HCT116 (cell line): Measurements from ENCODE around the gene PHACTR1. TPM values are rescaled to one million over a fixed set of nuclear protein-coding genes. Genes with fewer than 3 reads are reported as not detected.

ENCODE experiments used
- ATAC-seq: fragments of 200-7000 bp; cut with Tn5 transposase; 2 replicates; pipeline ENCODE4 v1.9.1; 2020; ENCODE audit warnings: mild to moderate bottlenecking, moderate library complexity
- BruUV-seq: library from RNA; stranded (reverse); fragments of 400-500 nt; replicated peaks from 2 replicates; lab custom pipeline; 2021; lab: Mats Ljungman, UMichigan
- CTCF ChIA-PET: fragments of 300-600 bp; sonication (Branson Sonifier 250); formaldehyde crosslinking; loops from one replicate; lab custom pipeline; 2021; ENCODE audit warnings: antibody characterized with exemption; lab: Charles Lee
- POLR2A ChIA-PET: fragments of 300-600, 350-600 bp; sonication (Branson Sonifier 250); formaldehyde crosslinking; loops from one replicate; lab custom pipeline; 2021; ENCODE audit warnings: antibody characterized with exemption; lab: Charles Lee
- RAD21 ChIA-PET, 2 experiments: fragments of 300-600 bp; sonication (Branson Sonifier 250); formaldehyde crosslinking; loops; one replicate each; lab custom pipeline; 2023; ENCODE audit warnings: low total read pairs in 2 of 2; ENCODE audit not compliant: uncharacterized antibody in 2 of 2, unreplicated experiment in 2 of 2, low non-redundant PET in 1 of 2; lab: Charles Lee
- DNase-seq: peaks from one replicate; pipeline ENCODE4 v3.0.0-alpha.2; 2010; ENCODE audit warnings: low read depth, low spot score
- H2AFZ ChIP-seq: fragments of 200-600 bp; shearing (Covaris generic), sonication (generic); 2 replicates; pipeline ENCODE4 v1.6.1; 2017; ENCODE audit warnings: low read depth, mixed run types, mixed read lengths, antibody characterized with exemption, low read length; ENCODE audit not compliant: poor library complexity, severe bottlenecking
- H3K27ac ChIP-seq: 2 replicates; pipeline ENCODE4 v1.5.1; 2012; ENCODE audit warnings: low read depth, low read length
- H3K27me3 ChIP-seq: fragments of 200-600 bp; sonication (generic); 2 replicates; pipeline ENCODE4 v1.6.1; 2016; ENCODE audit warnings: mixed run types, low read length, mixed read lengths; ENCODE audit not compliant: insufficient read depth
- H3K36me3 ChIP-seq, 2 experiments: fragments of 200-500 bp in 1 of 2; fragments of 200-600 bp in 1 of 2; sonication (Bioruptor generic) in 1 of 2; sonication (generic) in 1 of 2; 2 replicates each; pipeline versions ENCODE4 v1.5.1 to v1.6.1; 2014 to 2016; ENCODE audit warnings: low read length in 2 of 2, inconsistent platforms in 1 of 2, mixed read lengths in 1 of 2, mixed run types in 1 of 2; ENCODE audit not compliant: insufficient read depth in 2 of 2, control insufficient read depth in 1 of 2
- H3K4me1 ChIP-seq, 2 experiments: fragments of 200-600 bp in 1 of 2; sonication (generic) in 1 of 2; 2 replicates each; pipeline versions ENCODE4 v1.5.1 to v1.6.1; 2012 to 2017; ENCODE audit warnings: low read length in 2 of 2, inconsistent platforms in 1 of 2, mild to moderate bottlenecking in 1 of 2, mixed read lengths in 1 of 2, mixed run types in 1 of 2, moderate library complexity in 1 of 2; ENCODE audit not compliant: insufficient read depth in 2 of 2, control insufficient read depth in 1 of 2
- H3K4me2 ChIP-seq: fragments of 200-600 bp; sonication (generic); 2 replicates; pipeline ENCODE4 v1.6.1; 2017; ENCODE audit warnings: mixed run types, low read length, mixed read lengths
- H3K4me3 ChIP-seq, 2 experiments: fragments of 200-600 bp in 1 of 2; sonication (generic) in 1 of 2; replicated peaks in 1 of 2; 2 replicates each; pipeline ENCODE4 v1.5.1; 2011 to 2016; ENCODE audit warnings: low read length in 2 of 2, control low read depth in 1 of 2, low read depth in 1 of 2, mild to moderate bottlenecking in 1 of 2, mixed read lengths in 1 of 2, mixed run types in 1 of 2
- H3K79me2 ChIP-seq: fragments of 200-600 bp; sonication (generic); 2 replicates; pipeline ENCODE4 v1.6.1; 2017; ENCODE audit warnings: mild to moderate bottlenecking, mixed run types, low read length, moderate library complexity, mixed read lengths; ENCODE audit not compliant: insufficient read depth
- H3K9ac ChIP-seq: fragments of 200-600 bp; sonication (generic); 2 replicates; pipeline ENCODE4 v1.6.1; 2016; ENCODE audit warnings: low read length, mixed read lengths
- H3K9me2 ChIP-seq: fragments of 200-600 bp; sonication (generic), shearing (Covaris generic); 2 replicates; pipeline ENCODE4 v1.6.1; 2017; ENCODE audit warnings: mixed run types, mild to moderate bottlenecking, moderate library complexity; ENCODE audit not compliant: insufficient read depth
- H3K9me3 ChIP-seq, 2 experiments: fragments of 200-500 bp in 1 of 2; fragments of 200-600 bp in 1 of 2; sonication (Bioruptor generic) in 1 of 2; sonication (generic) in 1 of 2; 2 replicates each; pipeline ENCODE4 v1.6.1; 2014 to 2017; ENCODE audit warnings: low read length in 2 of 2, mixed read lengths in 2 of 2, inconsistent platforms in 1 of 2, low read depth in 1 of 2, mild to moderate bottlenecking in 1 of 2, mixed run types in 1 of 2, moderate library complexity in 1 of 2; ENCODE audit not compliant: control insufficient read depth in 1 of 2, insufficient read depth in 1 of 2
- H4K20me1 ChIP-seq: fragments of 200-600 bp; sonication (generic), shearing (Covaris generic); 2 replicates; pipeline ENCODE4 v1.6.1; 2017; ENCODE audit warnings: mixed run types, mild to moderate bottlenecking, moderate library complexity; ENCODE audit not compliant: insufficient read depth
- ATF3 ChIP-seq: IDR thresholded peaks from 2 replicates; pipeline ENCODE4 v1.6.1; 2012
- ELF1 ChIP-seq: IDR thresholded peaks from 2 replicates; pipeline ENCODE4 v1.6.1; 2012; ENCODE audit warnings: low read depth, borderline replicate concordance
- EZH2 ChIP-seq: fragments of 200-600 bp; sonication (generic); IDR thresholded peaks from 2 replicates; pipeline ENCODE4 v1.6.1; 2017; ENCODE audit warnings: antibody characterized with exemption, mixed run types
- EZH2phosphoT487 ChIP-seq: fragments of 200-600 bp; IDR thresholded peaks from 2 replicates; pipeline ENCODE4 v1.6.1; 2018; ENCODE audit warnings: antibody characterized with exemption, borderline replicate concordance
- FOSL1 ChIP-seq: IDR thresholded peaks from 2 replicates; pipeline ENCODE4 v1.6.1; 2012; ENCODE audit warnings: low read depth
- MAX ChIP-seq: IDR thresholded peaks from 2 replicates; pipeline ENCODE4 v1.6.1; 2012
- POLR2A ChIP-seq: IDR thresholded peaks from 2 replicates; pipeline ENCODE4 v1.7.0; 2011; ENCODE audit warnings: borderline replicate concordance; ENCODE audit not compliant: insufficient read depth, insufficient read length; ENCODE audit errors: extremely low read depth
- POLR2AphosphoS5 ChIP-seq: IDR thresholded peaks from 2 replicates; pipeline ENCODE4 v1.6.1; 2011; ENCODE audit warnings: mild to moderate bottlenecking, low read depth, low read length, moderate library complexity
- RAD21 ChIP-seq: IDR thresholded peaks from 2 replicates; pipeline ENCODE4 v1.6.1; 2012; ENCODE audit warnings: low read depth, mild to moderate bottlenecking
- REST ChIP-seq: IDR thresholded peaks from 2 replicates; pipeline ENCODE4 v1.6.1; 2012; ENCODE audit warnings: low read depth
- SP1 ChIP-seq: IDR thresholded peaks from 2 replicates; pipeline ENCODE4 v1.6.1; 2012; ENCODE audit warnings: low read depth
- YY1 ChIP-seq: IDR thresholded peaks from 2 replicates; pipeline ENCODE4 v1.6.1; 2011; ENCODE audit warnings: low read length, low read depth, moderate library complexity, mild to moderate bottlenecking; ENCODE audit not compliant: insufficient replicate concordance; ENCODE audit errors: extremely low read depth
- intact Hi-C: fragments of 100-400 bp; cut with micrococcal nuclease; formaldehyde crosslinking; loops from 2 replicates; pipeline ENCODE4 v1.10.0; 2022
- total RNA-seq: library from RNA; stranded (reverse); gene quantifications from one replicate; pipeline ENCODE4 v1.2.1, GENCODE V29; 2021; ENCODE audit not compliant: unreplicated experiment

PHACTR1 gene
- total RNA-seq, 1 experiment from 2014 or later, result 0.17 TPM

GRCh38 chr6:13163161-13163944 is 446.8 kb downstream of the PHACTR1 start:
- no peak for ATAC-seq
- Histone ChIP-seq H3K27me3 (peaks cover 57% of the 10 kb centered on the region), H3K4me3 (no peak overlapping the region), H3K9ac (no peak overlapping the region), H3K79me2 (no peaks in the 10 kb centered on the region), H3K4me2 (no peak overlapping the region), H3K36me3 (no peaks in the 10 kb centered on the region), H4K20me1 (no peaks in the 10 kb centered on the region), H3K4me1 (no peaks in the 10 kb centered on the region), H3K9me3 (no peaks in the 10 kb centered on the region), H3K9me2 (no peaks in the 10 kb centered on the region), H3K27ac (no peak overlapping the region), H2AFZ (no peak overlapping the region)
- no TSS peak for BruUV-seq
- ChIA-PET POLR2A (no interaction called here), RAD21 (no interaction called here), CTCF (no interaction called here)
- DNase-seq, result no peak
- TF ChIP-seq ATF3 (no peak), SP1 (no peak), EZH2phosphoT487 (no peak), RAD21 (no peak), REST (no peak), ELF1 (no peak), POLR2A (no peak), EZH2 (no peak), MAX (no peak), POLR2AphosphoS5 (no peak), FOSL1 (no peak), YY1 (no peak)
- intact Hi-C loops, result no loop called here
